Stimulated activated CD4-positive, alpha-beta T cell treated with anti-CD3 and anti-CD28 coated beads, Interleukin-4, amount 100 ng/mL, for 24 hours (primary cell): ENCODE results near the gene HMCN2.

Source experiments
- DNase-seq: peaks from one replicate; pipeline ENCODE4 v3.0.0-alpha.2; 2020

Gene HMCN2, protein sequence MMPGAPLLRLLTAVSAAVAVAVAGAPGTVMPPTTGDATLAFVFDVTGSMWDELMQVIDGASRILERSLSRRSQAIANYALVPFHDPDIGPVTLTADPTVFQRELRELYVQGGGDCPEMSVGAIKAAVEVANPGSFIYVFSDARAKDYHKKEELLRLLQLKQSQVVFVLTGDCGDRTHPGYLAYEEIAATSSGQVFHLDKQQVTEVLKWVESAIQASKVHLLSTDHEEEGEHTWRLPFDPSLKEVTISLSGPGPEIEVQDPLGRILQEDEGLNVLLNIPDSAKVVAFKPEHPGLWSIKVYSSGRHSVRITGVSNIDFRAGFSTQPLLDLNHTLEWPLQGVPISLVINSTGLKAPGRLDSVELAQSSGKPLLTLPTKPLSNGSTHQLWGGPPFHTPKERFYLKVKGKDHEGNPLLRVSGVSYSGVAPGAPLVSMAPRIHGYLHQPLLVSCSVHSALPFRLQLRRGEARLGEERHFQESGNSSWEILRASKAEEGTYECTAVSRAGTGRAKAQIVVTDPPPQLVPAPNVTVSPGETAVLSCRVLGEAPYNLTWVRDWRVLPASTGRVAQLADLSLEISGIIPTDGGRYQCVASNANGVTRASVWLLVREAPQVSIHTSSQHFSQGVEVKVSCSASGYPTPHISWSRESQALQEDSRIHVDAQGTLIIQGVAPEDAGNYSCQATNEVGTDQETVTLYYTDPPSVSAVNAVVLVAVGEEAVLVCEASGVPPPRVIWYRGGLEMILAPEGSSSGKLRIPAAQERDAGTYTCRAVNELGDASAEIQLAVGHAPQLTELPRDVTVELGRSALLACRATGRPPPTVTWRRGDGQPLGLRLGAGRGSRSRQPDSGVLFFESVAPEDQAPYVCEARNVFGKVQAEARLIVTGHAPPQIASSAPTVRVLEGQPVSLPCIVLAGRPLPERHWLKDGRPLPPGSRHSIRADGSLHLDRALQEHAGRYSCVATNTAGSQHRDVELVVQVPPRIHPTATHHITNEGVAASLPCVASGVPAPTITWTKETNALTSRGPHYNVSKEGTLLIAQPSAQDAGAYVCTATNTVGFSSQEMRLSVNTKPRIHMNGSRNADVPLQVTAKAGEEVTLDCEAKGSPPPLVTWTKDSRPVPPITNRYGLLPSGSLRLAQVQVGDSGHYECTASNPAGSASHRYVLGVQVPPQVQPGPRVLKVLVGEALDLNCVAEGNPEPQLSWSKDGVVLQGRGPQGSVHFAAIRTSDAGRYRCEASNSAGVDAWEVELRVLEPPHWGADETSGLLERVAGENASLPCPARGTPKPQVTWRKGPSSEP (N-terminal part only)

DNA sequence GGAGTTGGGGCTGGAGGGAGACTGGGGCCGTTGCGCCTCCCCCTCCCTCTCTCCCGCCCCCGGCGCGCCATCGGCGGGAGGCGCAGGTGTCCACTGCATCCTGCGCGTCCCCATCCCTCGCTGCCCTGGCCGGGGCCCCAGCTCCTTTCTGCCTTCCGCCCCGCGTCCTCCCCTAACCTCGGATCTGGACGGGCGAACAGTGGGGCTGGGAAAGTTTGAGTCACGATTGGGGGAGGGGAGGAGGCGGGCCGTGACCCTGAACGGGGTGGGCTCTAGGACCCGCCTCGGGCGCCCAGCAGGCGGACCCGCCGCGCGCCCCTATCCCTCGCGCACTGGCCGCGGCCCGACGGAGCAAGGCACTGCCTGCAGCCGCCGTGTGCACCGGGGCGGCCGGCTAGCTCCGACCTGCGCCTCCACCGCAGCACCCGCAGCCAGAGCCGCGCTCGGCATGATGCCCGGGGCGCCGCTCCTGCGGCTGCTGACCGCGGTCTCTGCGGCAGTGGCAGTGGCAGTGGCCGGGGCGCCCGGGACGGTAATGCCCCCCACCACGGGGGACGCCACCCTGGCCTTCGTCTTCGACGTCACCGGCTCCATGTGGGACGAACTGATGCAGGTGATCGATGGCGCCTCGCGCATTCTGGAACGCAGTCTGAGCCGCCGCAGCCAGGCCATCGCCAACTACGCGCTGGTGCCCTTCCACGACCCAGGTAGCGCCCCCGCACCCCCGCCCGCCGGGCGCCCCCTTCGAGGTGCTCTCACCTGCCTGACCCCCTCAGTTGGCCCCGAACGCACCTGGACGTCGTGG, at the start of gene HMCN2:
TSS of gene HMCN2 (plus strand) at position 330 of the 805 bp plus-strand sequence. CDS start at position 449, 119 bp downstream.
- DNase-seq, result no peak

DNA sequence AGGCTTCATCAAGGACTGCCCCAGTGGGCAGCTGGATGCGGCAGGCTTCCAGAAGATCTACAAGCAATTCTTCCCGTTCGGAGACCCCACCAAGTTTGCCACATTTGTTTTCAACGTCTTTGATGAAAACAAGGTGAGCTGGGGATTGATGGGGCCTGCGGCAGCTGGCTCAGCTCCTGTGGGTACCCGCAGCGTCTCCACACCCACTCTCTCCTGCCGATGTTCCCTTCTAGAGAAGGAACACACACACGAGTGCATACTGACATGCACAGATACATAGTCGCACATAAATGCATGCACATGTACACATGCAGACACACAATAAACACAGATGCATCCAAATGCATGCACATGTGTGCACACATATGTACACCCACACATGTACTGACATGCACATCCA, 47.7 kb upstream of the HMCN2 start:
- DNase-seq, result no peak

DNA sequence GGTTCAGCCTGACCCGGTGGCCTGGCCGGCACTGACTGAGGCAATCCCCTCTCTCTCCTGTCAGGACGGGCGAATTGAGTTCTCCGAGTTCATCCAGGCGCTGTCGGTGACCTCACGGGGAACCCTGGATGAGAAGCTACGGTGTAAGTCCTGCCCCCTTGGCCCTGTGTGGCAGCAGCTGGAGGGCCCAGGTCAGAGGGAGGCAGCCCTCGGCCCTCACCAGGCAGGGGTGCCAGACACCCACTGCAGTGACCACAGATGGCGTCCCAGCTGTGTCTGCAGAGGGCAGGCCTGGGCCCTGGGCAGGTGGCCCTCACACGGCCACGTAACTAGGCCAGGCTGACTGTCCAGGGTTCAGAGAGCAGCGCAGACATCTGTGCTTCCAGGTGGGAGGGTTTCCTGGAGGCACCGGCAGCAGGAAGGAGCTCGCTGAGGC, 45.9 kb upstream of the HMCN2 start:
- DNase-seq, result no peak

DNA sequence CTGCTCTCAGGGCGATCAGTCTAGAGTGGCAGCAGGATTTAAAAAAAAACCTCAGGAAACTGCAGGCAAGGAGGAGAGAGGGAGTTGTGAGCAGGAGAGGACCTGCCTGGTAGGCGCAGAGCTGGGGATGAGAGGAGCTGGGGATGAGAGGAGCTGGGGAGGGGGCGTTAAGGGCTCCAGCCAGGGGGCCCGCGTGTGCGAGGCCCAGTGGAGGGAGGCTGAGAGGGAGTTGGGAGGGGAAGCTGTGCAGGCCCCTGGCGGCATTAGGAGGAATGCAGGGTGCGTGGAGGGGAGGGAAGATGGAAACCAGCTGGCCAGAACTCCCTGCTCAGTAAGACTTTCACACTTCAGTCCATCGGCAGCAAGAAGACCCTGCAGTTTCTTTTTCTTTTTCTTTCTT, 45.2 kb upstream of the HMCN2 start:
- DNase-seq, result no peak

DNA sequence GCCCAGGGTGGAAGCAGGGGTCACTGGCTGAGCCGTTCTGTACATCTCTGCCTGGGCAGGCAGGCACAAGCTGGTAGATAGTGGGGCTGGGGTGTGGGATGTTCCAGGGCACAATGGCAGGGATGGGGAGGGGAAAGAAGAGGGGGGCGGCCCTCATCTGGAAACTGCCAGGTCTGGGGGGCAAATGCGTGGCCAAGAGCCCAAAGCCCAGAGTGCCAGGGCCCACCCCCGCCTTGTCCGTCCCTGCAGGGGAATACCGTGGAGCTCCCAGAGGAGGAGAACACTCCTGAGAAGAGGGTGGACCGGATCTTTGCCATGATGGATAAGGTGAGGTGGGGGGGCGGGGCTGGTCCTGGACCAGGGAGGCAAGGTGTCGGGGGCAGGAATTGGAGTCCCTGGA, 42.7 kb upstream of the HMCN2 start:
- DNase-seq, result no peak

DNA sequence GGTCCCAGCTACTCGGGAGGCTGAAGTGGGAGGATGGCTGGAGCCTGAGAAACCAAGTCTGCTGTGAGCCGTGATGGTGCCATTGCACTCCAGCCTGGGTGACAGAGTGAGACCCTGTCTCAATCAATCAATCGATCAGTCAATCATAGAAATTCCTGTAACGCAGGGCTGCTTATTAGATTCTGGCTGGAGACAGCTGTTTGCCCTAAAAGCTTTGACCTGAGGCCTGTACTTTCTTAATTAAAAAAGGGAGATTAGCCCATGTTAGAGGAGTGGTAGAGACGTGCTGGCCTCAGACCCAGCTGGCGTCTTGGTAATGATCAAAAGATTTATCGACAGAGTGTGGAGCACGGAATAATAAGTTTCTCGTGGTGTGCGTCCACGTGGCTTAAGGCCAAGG, 40.5 kb upstream of the HMCN2 start:
- DNase-seq, result no peak

DNA sequence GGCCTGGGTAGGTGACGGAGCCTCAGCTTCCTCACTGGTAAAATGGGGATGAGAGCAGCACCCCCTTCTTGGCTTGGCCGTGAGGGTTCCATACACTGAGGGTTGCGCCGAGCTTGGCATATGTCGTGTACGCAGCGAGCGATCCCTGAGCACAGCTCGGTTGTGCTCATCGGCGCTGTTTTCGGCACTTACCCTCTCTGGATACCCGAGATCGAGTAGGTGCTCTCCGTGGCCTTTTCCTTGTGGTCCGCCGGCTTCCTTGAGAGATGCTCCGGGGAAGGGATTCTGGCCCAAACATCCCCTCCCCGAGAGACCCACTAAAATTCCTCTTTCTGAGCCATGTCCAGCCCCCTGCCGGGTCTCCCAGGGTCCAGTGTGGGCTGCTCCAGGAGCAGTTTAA, 40.0 kb upstream of the HMCN2 start:
- no peak for DNase-seq

DNA sequence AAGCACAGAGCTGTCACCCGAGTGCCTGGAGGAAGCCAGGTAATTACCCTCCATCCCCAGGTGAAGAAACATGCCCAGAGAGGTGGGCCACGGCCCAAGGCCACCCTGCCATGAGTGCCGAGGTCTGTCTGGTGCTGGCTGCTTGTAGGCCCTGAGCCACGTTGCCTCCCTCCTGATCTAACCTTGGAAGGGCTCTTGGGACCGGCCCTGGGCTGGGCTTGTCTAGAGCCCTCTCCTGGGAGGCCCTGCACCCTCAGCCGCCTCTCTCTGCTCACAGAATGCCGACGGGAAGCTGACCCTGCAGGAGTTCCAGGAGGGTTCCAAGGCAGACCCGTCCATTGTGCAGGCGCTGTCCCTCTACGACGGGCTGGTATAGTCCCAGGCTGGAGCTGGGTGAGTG, 39.4 kb upstream of the HMCN2 start:
- no peak for DNase-seq

DNA sequence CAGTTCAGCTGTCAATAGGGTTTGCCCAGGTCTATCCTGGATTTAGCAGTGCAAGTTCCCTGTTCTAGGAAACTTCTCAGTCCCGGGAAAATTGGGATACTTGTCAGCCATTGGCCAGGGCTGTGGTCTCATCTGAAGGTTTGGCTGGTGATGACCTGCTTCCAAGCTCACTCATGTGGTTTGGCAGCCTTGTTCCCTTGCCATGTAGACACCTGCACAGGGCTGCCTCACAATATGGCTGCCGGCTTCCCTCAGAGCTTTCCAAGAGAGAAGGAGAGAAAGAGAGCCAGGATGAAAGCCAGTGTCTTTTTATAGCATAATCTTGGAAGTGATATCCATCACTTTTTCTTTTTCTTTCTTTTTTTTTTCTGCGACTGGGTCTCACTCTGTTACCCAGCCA, 37.7 kb upstream of the HMCN2 start:
- DNase-seq, result no peak

DNA sequence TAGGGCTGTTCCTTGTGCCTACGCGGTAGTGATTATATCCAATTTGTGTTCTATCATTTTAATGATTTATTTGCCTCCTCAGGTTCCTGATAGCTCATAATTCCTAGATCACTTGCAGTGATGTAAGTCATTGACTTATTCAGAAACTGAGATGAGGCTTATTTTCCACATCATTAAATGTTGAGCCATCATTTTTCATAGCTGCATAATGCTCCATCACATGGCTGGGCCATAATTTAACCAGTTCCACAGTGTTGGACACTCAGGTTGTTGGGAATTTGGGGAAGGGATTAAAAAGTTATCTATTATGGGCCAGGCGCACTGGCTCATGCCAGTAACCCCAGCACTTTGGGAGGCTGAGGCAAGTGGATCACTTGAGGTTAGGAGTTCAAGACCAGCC, 35.8 kb upstream of the HMCN2 start:
- DNase-seq, result no peak

DNA sequence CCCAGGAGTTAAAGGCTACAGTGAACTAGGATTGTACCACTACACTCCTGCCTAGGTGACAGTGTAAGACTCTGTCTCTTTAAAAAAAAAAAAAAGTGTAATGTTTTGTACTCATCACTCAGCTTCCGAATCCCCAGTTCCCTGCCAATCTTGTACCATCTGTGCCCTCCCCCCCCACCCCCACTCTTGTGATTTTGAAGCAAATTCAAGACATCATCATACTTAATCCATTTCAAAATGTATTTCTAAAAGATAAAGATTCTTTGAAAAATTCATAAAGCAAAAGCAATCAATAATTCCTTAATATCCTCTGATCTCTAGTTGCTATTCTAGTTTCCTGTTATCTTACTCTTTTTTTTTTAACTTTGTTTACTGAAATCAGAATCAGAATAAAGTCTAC, 34.9 kb upstream of the HMCN2 start:
- DNase-seq, result no peak

DNA sequence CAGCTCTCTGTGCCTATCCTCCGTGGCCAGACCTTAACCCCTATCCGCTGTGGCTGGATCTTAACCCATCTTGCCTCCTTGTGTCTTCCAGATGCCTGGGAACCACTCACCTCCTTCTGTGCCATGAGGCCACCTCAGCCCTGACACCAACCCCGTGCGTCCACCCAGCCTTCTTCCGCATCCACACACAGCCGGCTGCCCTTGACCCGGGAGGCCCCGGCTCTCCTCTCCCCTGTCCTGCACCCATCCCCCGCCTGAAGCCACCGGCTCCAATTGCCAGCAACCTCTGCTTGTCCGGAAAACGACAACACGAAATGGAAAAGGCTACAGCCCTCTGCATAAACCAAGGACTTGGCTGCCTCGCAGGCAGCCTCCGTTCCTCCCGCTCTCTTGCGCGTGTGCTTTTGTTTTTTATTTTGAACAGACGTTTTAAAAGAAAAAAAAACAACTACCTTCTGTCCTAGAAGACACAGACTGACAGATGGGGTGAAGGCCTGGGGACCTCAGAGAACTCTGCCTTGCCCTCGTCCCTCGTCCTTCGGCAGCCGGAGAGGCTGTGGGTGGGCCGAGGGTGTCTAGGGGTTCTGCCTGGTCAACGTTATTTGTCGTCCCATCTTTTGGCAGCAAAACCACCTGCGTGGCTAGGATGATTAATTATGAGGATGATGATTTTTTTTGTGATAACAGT, 32.5 kb upstream of the HMCN2 start:
- DNase-seq, result no peak

DNA sequence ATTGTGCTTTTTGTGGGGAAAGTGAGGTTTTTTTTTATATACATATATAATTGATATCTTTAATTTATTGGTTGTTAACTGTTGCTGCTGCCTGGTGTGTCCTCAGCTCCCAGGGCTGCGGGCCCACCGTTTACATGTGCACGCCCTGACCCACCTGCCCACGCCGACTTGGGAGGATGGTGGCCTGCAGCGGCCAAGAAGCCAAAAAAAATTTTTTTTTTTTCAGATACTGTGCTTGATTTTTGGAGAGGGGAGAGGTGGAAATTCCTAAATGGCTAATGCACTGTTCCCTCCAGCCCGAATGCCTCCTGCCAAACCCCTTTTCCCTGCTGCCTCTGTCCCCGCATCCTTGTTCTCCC, 32.0 kb upstream of the HMCN2 start:
- no peak for DNase-seq

DNA sequence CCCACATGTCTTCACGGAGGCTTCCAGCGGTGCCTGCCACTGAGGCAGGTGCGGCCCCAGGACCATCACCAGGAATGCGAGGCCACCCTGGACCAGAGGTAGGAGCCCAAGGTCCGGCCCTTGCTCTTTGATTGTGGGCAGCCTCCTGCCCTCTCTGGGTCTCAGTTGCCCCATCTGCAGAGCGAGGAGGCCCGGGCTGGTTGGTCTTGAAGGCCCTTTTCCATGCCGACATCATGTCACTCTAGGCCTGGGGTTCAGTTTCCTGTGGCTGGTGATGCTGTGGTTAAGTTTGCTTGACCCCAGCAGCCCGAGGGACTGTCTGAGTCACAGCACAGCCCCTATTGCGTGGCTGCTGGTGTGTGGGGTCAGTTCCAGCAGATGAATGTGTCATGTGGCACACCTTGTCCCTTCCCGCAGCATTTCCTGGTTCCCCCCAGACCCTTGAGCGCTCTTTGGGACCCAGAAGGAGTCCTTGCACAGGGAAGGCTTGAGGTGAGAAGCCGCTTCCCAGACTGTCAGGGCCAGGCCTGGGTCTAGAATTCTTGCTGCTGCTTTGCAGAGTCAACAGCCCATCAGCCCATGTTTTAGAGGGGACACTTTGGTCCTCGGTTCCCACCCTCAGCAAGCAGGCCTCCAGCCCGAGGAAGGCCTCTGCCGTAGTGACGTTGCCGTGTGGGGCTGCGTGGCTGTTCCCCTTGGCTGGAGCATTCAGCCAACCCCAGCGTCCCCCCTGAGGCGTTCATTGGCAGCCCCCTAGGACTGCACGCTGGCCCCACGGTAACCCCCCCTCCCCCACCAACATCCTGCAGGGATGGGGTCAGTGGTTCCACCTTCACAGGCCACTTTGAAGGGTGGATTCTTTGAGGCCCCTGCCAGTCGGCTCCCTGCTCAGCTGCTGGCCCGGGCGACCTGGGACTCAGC, 31.0 kb upstream of the HMCN2 start:
- no peak for DNase-seq

DNA sequence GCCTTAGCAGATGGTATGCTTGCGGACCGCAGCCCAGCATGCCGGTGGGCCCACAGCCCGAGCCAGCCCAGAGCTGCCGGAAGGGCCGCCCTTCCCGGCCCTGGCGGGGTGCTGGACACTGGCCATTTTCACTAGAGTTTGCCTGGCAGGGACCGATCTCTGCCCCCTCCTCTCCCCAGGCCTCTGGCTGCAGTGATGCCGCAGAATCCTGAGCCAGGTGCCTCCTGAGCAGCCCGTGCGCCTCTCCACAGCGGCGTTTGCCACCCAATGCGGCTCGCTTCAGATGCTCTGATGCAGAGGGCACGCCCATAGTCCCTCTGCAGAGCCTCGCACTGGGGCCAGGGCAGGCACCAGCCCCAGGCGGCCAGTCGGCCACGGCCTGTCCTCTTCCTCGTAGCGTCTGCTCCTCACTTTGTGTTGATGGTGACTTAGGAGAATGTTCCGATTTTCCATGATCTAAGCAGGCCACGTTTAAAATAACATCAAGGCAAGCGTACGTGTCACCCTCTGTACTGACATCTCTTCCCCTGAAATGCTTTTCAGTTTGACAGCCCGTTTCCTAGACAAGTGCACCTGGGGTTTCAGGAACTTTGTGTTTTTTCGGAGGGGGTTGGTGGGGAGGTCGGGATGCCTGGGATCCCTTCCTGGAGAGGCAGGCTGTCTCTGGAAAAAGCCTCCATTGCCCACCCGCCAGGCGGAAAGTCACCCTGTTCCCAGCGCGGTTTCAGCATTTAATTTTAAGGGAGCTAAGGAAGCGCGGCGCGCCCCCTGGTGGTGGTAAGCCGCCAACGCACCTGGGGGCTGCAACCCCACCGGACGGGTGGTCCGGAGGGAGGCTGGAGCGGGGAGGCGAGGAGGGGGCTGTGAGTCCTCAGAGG, 29.8 kb upstream of the HMCN2 start:
- peak; percentile 71 for DNase-seq

DNA sequence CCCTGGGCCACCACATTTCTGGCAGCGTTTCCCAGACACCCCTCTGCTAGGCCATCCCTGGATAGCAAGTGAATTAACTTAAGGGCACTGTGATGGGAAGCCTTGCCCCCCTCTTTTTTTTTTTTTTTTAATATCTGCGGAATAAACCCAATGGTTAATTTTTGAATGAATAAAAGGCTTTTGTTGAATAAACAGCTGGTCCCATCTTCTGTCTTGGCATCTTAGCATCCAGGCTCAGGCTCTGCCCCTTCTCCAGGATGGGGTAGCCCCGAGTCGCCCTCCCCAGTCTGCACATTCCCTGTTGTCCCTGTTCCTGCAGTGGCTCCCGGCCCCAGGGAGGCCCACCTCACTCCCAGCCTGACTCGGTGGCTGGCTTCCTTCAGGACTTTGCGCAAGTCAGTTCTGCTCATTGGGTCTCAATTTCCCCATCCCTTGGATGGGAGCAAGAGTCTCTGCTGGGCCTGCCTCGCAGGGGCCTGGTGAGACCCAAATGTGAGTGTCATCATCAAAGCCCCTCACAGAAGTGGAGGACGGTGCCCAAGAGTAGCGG, 29.0 kb upstream of the HMCN2 start:
- DNase-seq, result no peak

DNA sequence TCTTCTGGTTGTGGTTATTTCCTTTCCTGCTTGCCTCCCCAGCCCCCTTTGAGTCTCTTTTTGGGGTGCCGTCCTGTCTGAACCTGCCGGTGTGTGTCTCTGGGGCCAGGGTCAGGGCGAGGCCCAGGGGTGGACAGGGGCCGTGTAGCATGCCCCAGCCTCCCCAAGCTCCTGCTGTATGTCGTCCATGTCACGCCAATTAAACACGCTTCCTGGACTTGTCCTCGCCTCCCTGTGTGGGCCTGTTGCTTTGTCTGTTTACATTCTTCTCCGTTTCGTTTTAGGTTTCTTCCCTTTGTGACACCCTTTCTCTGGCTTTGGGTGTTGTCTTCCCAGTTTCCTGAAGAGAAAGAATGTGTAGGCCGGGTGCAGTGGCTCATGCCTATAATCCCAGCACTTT, 28.5 kb upstream of the HMCN2 start:
- no peak for DNase-seq

DNA sequence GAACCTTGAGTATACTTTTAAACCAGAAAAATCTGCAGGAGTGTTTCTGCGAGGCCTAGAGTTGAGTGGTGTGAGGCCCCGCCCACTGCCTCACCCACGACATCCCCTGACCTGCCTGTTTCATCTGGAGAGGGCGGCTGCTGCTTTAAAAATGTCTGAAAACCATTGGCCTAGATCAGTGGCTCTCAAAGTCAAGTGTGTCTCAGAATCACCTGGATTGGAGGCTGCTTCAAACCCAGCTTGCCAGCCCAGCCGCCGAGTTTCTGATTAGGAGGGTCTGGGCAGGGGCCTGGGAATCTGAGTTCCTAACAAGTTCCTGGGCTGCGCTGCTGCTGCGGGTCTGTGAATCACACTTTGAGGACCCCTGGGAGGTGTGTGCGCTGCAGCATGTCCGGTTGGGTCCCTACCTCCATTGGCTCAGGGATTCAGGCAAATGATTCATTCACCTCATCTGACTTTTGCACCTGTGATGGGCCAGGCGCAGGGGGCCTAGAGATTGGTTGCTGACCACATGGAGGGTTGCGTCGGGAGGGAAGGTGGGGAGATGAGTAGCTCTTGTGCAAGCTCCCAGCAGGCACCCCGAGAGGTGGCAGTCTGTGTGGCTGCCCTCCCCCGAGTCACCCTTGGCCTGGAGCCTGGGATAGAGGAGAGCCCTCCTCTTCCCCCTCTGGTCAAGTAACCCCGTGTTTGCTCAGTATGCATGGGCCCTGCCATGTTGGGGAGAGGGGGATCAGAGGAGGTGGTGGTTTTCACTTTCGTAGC, 27.6 kb upstream of the HMCN2 start:
- DNase-seq, result no peak

DNA sequence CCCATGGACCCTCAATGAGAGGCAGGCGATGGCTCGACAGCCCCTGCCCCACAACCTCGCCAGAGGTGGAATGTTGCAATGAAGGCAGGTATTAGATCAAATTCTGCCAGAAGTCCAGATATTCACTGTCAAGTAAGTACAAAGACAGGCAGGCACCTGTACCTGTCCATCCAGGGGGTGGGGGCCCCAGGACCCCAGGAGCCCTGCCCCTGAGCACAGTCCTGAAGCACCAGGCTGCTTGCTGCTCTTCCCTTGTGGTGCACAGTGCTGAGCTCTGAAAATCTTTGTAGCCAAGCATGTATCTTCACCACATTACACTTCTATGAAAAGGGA, 26.2 kb upstream of the HMCN2 start:
- no peak for DNase-seq
